ENCODE measurements around the gene POLDIP3.

- TF ChIP-seq CTCF (IDR thresholded peaks at IDR 0.05), result no peak
- no peak for TF ChIP-seq POLR2A (IDR thresholded peaks at IDR 0.05)
Observed at GRCh38 chr22:42586381-42586780, 28.3 kb downstream of the POLDIP3 start.
